ENCODE data around the gene RSPH1.

Gene RSPH1

GRCh38 chr21:42531771-42532170 lies 35.7 kb upstream of the RSPH1 start:
- DNase-seq: no peak

- DNase-seq: no peak
Measured at GRCh38 chr21:42530167-42530518, 34.1 kb upstream of the RSPH1 start.

- DNase-seq: peak; percentile 60
Measured at GRCh38 chr21:42527489-42528158, 31.6 kb upstream of the RSPH1 start.

- no peak for DNase-seq
Measured at GRCh38 chr21:42527127-42527488, 31.1 kb upstream of the RSPH1 start.

- no peak for DNase-seq
Measured at GRCh38 chr21:42526379-42526727, 30.3 kb upstream of the RSPH1 start.

- no peak for DNase-seq
Measured at GRCh38 chr21:42525676-42526378, 29.8 kb upstream of the RSPH1 start.

GRCh38 chr21:42525029-42525581 lies 29.1 kb upstream of the RSPH1 start:
- peak; percentile 22 for DNase-seq

GRCh38 chr21:42524341-42525028 lies 28.5 kb upstream of the RSPH1 start:
- peak; percentile 91 for DNase-seq

- DNase-seq: no peak
Measured at GRCh38 chr21:42523941-42524340, 27.9 kb upstream of the RSPH1 start.

- no peak for DNase-seq
Measured at GRCh38 chr21:42523211-42523610, 27.2 kb upstream of the RSPH1 start.

GRCh38 chr21:42522771-42523170 lies 26.7 kb upstream of the RSPH1 start:
- DNase-seq: no peak

- no peak for DNase-seq
Measured at GRCh38 chr21:42522271-42522670, 26.2 kb upstream of the RSPH1 start.

GRCh38 chr21:42521805-42522204 lies 25.8 kb upstream of the RSPH1 start:
- DNase-seq: no peak

- DNase-seq: no peak
Measured at GRCh38 chr21:42521384-42521783, 25.4 kb upstream of the RSPH1 start.

- no peak for DNase-seq
Measured at GRCh38 chr21:42520628-42521253, 24.7 kb upstream of the RSPH1 start.

- DNase-seq: no peak
Measured at GRCh38 chr21:42518626-42519025, 22.6 kb upstream of the RSPH1 start.

GRCh38 chr21:42518215-42518614 lies 22.2 kb upstream of the RSPH1 start:
- no peak for DNase-seq

- no peak for DNase-seq
Measured at GRCh38 chr21:42515708-42516502, 19.9 kb upstream of the RSPH1 start.

- DNase-seq: no peak
Measured at GRCh38 chr21:42514883-42515228, 18.8 kb upstream of the RSPH1 start.

- DNase-seq: peak; percentile 70
Measured at GRCh38 chr21:42513985-42514882, 18.2 kb upstream of the RSPH1 start.

GRCh38 chr21:42513151-42513984 lies 17.3 kb upstream of the RSPH1 start, which contains the start of gene SLC37A1:
Gene SLC37A1 (plus strand): TSS chr21:42513852. CDS start chr21:42518455, 4,603 bp downstream.
- DNase-seq: peak; percentile 33

Data from CD4-positive, alpha-beta T cell treated with Interferon gamma for 1 hour (primary cell).